ENCODE results near the gene CORO2B. TPM values are rescaled to one million over a fixed set of nuclear protein-coding genes. Genes with fewer than 3 reads are reported as not detected.

The CORO2B gene
- total and polyA plus RNA-seq, 2 of the 4 experiments (the other 2 are of a cell fraction) = 9.3 to 39.3 TPM

DNA sequence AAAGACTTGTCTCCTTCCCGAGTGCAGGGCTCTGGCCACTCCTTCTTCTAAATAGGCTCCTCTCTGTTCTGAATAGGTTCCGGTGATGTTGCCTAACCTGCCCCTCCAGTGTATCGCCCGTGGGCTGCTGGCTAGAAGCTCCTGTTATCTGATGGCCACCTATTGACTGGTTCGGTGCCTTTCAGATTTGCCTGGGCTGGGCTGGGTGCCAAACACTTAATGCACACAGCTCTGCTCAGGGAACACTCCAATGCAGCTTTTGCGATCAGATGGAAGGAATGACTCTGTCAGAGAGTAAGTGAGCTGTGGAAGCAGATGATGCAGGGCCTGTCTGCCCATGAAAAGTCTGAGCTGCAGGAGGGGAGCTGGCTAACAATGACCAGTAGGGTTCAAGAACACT is 112.9 kb downstream of the CORO2B start:
- H3K56ac ChIP-seq (ENCODE audit: extremely low read depth, insufficient read depth, low read length) = no peak overlapping the region
- H2AFZ ChIP-seq (replicated peaks; ENCODE audit: low read length, poor library complexity) = no peak overlapping the region
- H3K4me3 ChIP-seq (ENCODE audit: insufficient read depth, low read depth, low read length) = no peak overlapping the region
- dilution Hi-C loops (cut with HindIII; ENCODE audit: low sequenced_read_pairs, unreplicated experiment) (no loop called here), intact Hi-C loops (cut with micrococcal nuclease) (no loop called here), in situ Hi-C loops (cut with MboI; ENCODE audit: low sequenced_read_pairs) (no loop called here)
- ATAC-seq (ENCODE audit: low read depth) (no peak), DNase-seq (no peak)
- H3K4me1 ChIP-seq (ENCODE audit: control insufficient read depth, insufficient read depth, low read length) = no peaks in the 10 kb centered on the region; the same call in 1 of the 2 replicates
- H3K23ac ChIP-seq (ENCODE audit: low read depth, low read length) = 0 out of 2 replicates have a peak overlapping the region, but pooled peaks have one; percentile 48
- H2BK120ac ChIP-seq (ENCODE audit: low read depth, low read length) = no peak overlapping the region
- no peak overlapping the region for H4K91ac ChIP-seq (ENCODE audit: insufficient read depth, low read depth, low read length)
- no peak overlapping the region for H3K4me2 ChIP-seq (ENCODE audit: low read depth, low read length)
- no peak overlapping the region for H3K27ac ChIP-seq (ENCODE audit: insufficient read depth, low read length)
- no peak overlapping the region for H4K8ac ChIP-seq (ENCODE audit: low read depth in 2 of 2, low read length in 2 of 2)
- no peak overlapping the region for H2AK5ac ChIP-seq (ENCODE audit: low read depth, low read length)
- H3K4ac ChIP-seq (ENCODE audit: low read depth, low read length) = no peak overlapping the region
- no peak overlapping the region for H3K14ac ChIP-seq (replicated peaks; ENCODE audit: low read depth, low read length)
- no peak overlapping the region for H2AK9ac ChIP-seq (replicated peaks; ENCODE audit: low read depth, low read length, poor library complexity)
- no peaks in the 10 kb centered on the region; the same call in 1 of the 2 replicates for H4K20me1 ChIP-seq (ENCODE audit: insufficient read depth, low read length)
- H3K18ac ChIP-seq (ENCODE audit: low read depth, low read length) = no peak overlapping the region
- no peak overlapping the region for H3K9ac ChIP-seq (ENCODE audit: low read depth, low read length)
- H3K9me1 ChIP-seq (ENCODE audit: insufficient read depth, low read length) = no peaks in the 10 kb centered on the region
- ChIA-PET POLR2A (ENCODE audit: unreplicated experiment) (interaction anchor here (0.6 kb wide), 2 partner anchors 37 to 414 kb away, joined by 3 to 8 read pairs; partner anchors contain the start of gene FEM1B), CTCF (no interaction called here)
- H3K27me3 ChIP-seq (ENCODE audit: control insufficient read depth, insufficient read depth, low read length) = no peaks in the 10 kb centered on the region
- no peaks in the 10 kb centered on the region for H3K36me3 ChIP-seq (ENCODE audit: control insufficient read depth, insufficient read depth, low read length)
- no peak overlapping the region for H2BK15ac ChIP-seq (ENCODE audit: low read depth, low read length)
- no TSS peak for BruUV-seq (replicated peaks)
- no peak overlapping the region for H2BK5ac ChIP-seq (ENCODE audit: low read depth, low read length, poor library complexity, severe bottlenecking)
- TF ChIP-seq FOS (IDR thresholded peaks at IDR 0.05; ENCODE audit: low read depth, low read length) (no peak), BHLHE40 (IDR thresholded peaks at IDR 0.05; ENCODE audit: low read depth, low read length) (no peak), RCOR1 (IDR thresholded peaks at IDR 0.05; ENCODE audit: insufficient replicate concordance, low read length) (no peak), RAD21 (IDR thresholded peaks at IDR 0.05; ENCODE audit: low read length) (no peak), RFX5 (IDR thresholded peaks at IDR 0.05; ENCODE audit: low read depth, low read length) (no peak), MXI1 (IDR thresholded peaks at IDR 0.05; ENCODE audit: borderline replicate concordance, low read depth, low read length) (no peak), NFE2L2 (IDR thresholded peaks at IDR 0.05; ENCODE audit: low read depth, low read length) (no peak), SMC3 (IDR thresholded peaks at IDR 0.05; ENCODE audit: low read depth, low read length) (no peak), MAZ (IDR thresholded peaks at IDR 0.05; ENCODE audit: borderline replicate concordance, low read depth, low read length) (no peak), CEBPB (IDR thresholded peaks at IDR 0.05; ENCODE audit: low read depth, low read length) (no peak), MAFK (IDR thresholded peaks at IDR 0.05; ENCODE audit: low read depth, low read length) (no peak), POLR2A (IDR thresholded peaks at IDR 0.05; ENCODE audit: low read depth, low read length) (no peak), CHD1 (IDR thresholded peaks at IDR 0.05; ENCODE audit: low read depth, low read length) (no peak)
- TF ChIP-seq, protein P1, sequence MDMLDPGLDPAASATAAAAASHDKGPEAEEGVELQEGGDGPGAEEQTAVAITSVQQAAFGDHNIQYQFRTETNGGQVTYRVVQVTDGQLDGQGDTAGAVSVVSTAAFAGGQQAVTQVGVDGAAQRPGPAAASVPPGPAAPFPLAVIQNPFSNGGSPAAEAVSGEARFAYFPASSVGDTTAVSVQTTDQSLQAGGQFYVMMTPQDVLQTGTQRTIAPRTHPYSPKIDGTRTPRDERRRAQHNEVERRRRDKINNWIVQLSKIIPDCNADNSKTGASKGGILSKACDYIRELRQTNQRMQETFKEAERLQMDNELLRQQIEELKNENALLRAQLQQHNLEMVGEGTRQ (IDR thresholded peaks at IDR 0.05; ENCODE audit: low read depth, low read length) = no peak
- TF ChIP-seq, protein P2, sequence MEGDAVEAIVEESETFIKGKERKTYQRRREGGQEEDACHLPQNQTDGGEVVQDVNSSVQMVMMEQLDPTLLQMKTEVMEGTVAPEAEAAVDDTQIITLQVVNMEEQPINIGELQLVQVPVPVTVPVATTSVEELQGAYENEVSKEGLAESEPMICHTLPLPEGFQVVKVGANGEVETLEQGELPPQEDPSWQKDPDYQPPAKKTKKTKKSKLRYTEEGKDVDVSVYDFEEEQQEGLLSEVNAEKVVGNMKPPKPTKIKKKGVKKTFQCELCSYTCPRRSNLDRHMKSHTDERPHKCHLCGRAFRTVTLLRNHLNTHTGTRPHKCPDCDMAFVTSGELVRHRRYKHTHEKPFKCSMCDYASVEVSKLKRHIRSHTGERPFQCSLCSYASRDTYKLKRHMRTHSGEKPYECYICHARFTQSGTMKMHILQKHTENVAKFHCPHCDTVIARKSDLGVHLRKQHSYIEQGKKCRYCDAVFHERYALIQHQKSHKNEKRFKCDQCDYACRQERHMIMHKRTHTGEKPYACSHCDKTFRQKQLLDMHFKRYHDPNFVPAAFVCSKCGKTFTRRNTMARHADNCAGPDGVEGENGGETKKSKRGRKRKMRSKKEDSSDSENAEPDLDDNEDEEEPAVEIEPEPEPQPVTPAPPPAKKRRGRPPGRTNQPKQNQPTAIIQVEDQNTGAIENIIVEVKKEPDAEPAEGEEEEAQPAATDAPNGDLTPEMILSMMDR (conservative IDR thresholded peaks at IDR 0.05; ENCODE audit: low read depth, low read length) = no peak
- TF ChIP-seq, protein P3, sequence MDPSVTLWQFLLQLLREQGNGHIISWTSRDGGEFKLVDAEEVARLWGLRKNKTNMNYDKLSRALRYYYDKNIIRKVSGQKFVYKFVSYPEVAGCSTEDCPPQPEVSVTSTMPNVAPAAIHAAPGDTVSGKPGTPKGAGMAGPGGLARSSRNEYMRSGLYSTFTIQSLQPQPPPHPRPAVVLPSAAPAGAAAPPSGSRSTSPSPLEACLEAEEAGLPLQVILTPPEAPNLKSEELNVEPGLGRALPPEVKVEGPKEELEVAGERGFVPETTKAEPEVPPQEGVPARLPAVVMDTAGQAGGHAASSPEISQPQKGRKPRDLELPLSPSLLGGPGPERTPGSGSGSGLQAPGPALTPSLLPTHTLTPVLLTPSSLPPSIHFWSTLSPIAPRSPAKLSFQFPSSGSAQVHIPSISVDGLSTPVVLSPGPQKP (IDR thresholded peaks at IDR 0.05; ENCODE audit: borderline replicate concordance, low read depth, low read length) = no peak
- no peaks in the 10 kb centered on the region for H3K9me3 ChIP-seq (ENCODE audit: control insufficient read depth, insufficient read depth, low read length)
- H4K5ac ChIP-seq (ENCODE audit: low read depth, low read length) = no peak overlapping the region
- 56% methylated on average over 5 of the region's 6 CpGs; no CpG with 5 or more reads in 1 of the 2 experiments for WGBS, 2 experiments (ENCODE audit: extremely low coverage in 2 of 2, insufficient read length in 1 of 2)
- peaks cover 0 to 3% of the 10 kb centered on the region in 2 experiments; a peak in 2 of 4 replicates for H3K79me1 ChIP-seq (ENCODE audit: low read depth in 1 of 2, low read length in 2 of 2)
- H2BK20ac ChIP-seq (ENCODE audit: low read depth, low read length) = no peak overlapping the region
